SK-N-SH treated with all-trans-retinoic acid at 6 μM for 48 hours (cell line): ENCODE measurements around the gene KIF2C.

Experiments
- ATAC-seq: fragments of 200-7000 bp; cut with Tn5 transposase; 3 replicates; pipeline ENCODE4 v1.9.1; 2020; ENCODE audit warnings: mild to moderate bottlenecking, moderate library complexity
- ARNTL ChIP-seq: fragments of 450-650 bp; formaldehyde crosslinking; IDR thresholded peaks from 2 replicates; pipeline ENCODE4 v1.5.0; 2020; ENCODE audit warnings: low read depth, mild to moderate bottlenecking, moderate library complexity, borderline replicate concordance
- BACH2 ChIP-seq: fragments of 250-450 bp; sonication (Bioruptor Pico); IDR thresholded peaks from 2 replicates; pipeline ENCODE4 v1.9.0; 2021; ENCODE audit warnings: mild to moderate bottlenecking, borderline replicate concordance
- CREB5 ChIP-seq: fragments of 250-450 bp; sonication (Bioruptor Pico); IDR thresholded peaks from 2 replicates; pipeline ENCODE4 v1.5.1; 2020; ENCODE audit warnings: low read depth, mild to moderate bottlenecking, moderate library complexity
- CSDC2 ChIP-seq: fragments of 250-450 bp; sonication (Bioruptor Pico); IDR thresholded peaks from 2 replicates; pipeline ENCODE4 v1.5.0; 2020; ENCODE audit warnings: mild to moderate bottlenecking, moderate library complexity
- CSRNP3 ChIP-seq: fragments of 250-450 bp; sonication (Bioruptor Pico); IDR thresholded peaks from 2 replicates; pipeline ENCODE4 v1.5.1; 2021; ENCODE audit warnings: mild to moderate bottlenecking, moderate library complexity
- ESRRG ChIP-seq: fragments of 250-450 bp; sonication (Bioruptor Pico); IDR thresholded peaks from 2 replicates; pipeline ENCODE4 v1.6.1; 2021; ENCODE audit warnings: mild to moderate bottlenecking
- GLIS3 ChIP-seq: fragments of 250-450 bp; sonication (Bioruptor Pico); IDR thresholded peaks from 2 replicates; pipeline ENCODE4 v1.5.0; 2020; ENCODE audit warnings: mild to moderate bottlenecking, moderate library complexity
- ISL1 ChIP-seq: fragments of 250-450 bp; sonication (Bioruptor Pico); IDR thresholded peaks from 2 replicates; pipeline ENCODE4 v2.1.2; 2022; ENCODE audit warnings: mild to moderate bottlenecking, moderate library complexity
- OSR1 ChIP-seq: fragments of 250-450 bp; sonication (Bioruptor Pico); IDR thresholded peaks from 2 replicates; pipeline ENCODE4 v1.8.0; 2022; ENCODE audit warnings: moderate library complexity, mild to moderate bottlenecking, inconsistent platforms
- PATZ1 ChIP-seq: fragments of 250-450 bp; sonication (Bioruptor Pico); IDR thresholded peaks from 2 replicates; pipeline ENCODE4 v1.8.0; 2020; ENCODE audit warnings: mild to moderate bottlenecking, moderate library complexity, borderline replicate concordance
- POU6F1 ChIP-seq: fragments of 250-450 bp; sonication (Bioruptor Pico); IDR thresholded peaks from 2 replicates; pipeline ENCODE4 v1.8.0; 2021; ENCODE audit warnings: low read depth, mild to moderate bottlenecking, moderate library complexity, borderline replicate concordance
- PPARA ChIP-seq: fragments of 250-450 bp; sonication (Bioruptor Pico); IDR thresholded peaks from 2 replicates; pipeline ENCODE4 v1.5.0; 2020; ENCODE audit warnings: mild to moderate bottlenecking, borderline replicate concordance
- RARB ChIP-seq: fragments of 250-450 bp; sonication (Bioruptor Pico); IDR thresholded peaks from 2 replicates; pipeline ENCODE4 v1.8.0; 2021; ENCODE audit warnings: mild to moderate bottlenecking, moderate library complexity
- SNAI2 ChIP-seq: fragments of 250-450 bp; sonication (Bioruptor Pico); IDR thresholded peaks from 2 replicates; pipeline ENCODE4 v1.5.0; 2020; ENCODE audit warnings: mild to moderate bottlenecking, moderate library complexity
- TCF4 ChIP-seq: fragments of 250-450 bp; sonication (Bioruptor Pico); IDR thresholded peaks from 2 replicates; pipeline ENCODE4 v1.8.0; 2021; ENCODE audit warnings: mild to moderate bottlenecking, moderate library complexity, borderline replicate concordance
- TOX ChIP-seq: fragments of 250-450 bp; sonication (Bioruptor Pico); IDR thresholded peaks from 2 replicates; pipeline ENCODE4 v1.8.0; 2021; ENCODE audit warnings: mild to moderate bottlenecking, moderate library complexity, borderline replicate concordance
- TSHZ2 ChIP-seq: fragments of 250-450 bp; sonication (Bioruptor Pico); IDR thresholded peaks from 2 replicates; pipeline ENCODE4 v1.5.0; 2020; ENCODE audit warnings: mild to moderate bottlenecking, moderate library complexity
- ZC3H10 ChIP-seq: fragments of 250-450 bp; sonication (Bioruptor Pico); IDR thresholded peaks from 2 replicates; pipeline ENCODE4 v1.5.1; 2021; ENCODE audit warnings: mild to moderate bottlenecking, moderate library complexity
- ZFP3 ChIP-seq: fragments of 250-450 bp; sonication (Bioruptor Pico); IDR thresholded peaks from 2 replicates; pipeline ENCODE4 v1.5.0; 2020; ENCODE audit warnings: mild to moderate bottlenecking, moderate library complexity
- ZFP30 ChIP-seq: fragments of 450-650 bp; formaldehyde crosslinking; IDR thresholded peaks from 2 replicates; pipeline ENCODE4 v1.5.0; 2022; ENCODE audit warnings: mild to moderate bottlenecking, moderate library complexity
- ZNF565 ChIP-seq: fragments of 450-650 bp; formaldehyde crosslinking; conservative IDR thresholded peaks from 2 replicates; pipeline ENCODE4 v1.5.0; 2020; ENCODE audit warnings: low read depth, mild to moderate bottlenecking, moderate library complexity
- ZNF70 ChIP-seq: fragments of 450-650 bp; formaldehyde crosslinking; IDR thresholded peaks from 2 replicates; pipeline ENCODE4 v1.5.0; 2020; ENCODE audit warnings: mild to moderate bottlenecking, moderate library complexity
- ZNF8 ChIP-seq: fragments of 450-650 bp; formaldehyde crosslinking; IDR thresholded peaks from 2 replicates; pipeline ENCODE4 v1.5.0; 2020; ENCODE audit warnings: mild to moderate bottlenecking, moderate library complexity

Gene KIF2C

GRCh38 chr1:44786841-44787426 is 47.3 kb downstream of the KIF2C start:
- no peak for ATAC-seq
- TF ChIP-seq TOX (CRISPR knock-in tag): no peak
- no peak for TF ChIP-seq BACH2 (CRISPR knock-in tag)
- TF ChIP-seq SNAI2 (CRISPR knock-in tag): no peak
- TF ChIP-seq ISL1 (CRISPR knock-in tag): no peak
- TF ChIP-seq CREB5 (CRISPR knock-in tag): no peak
- TF ChIP-seq OSR1 (CRISPR knock-in tag): no peak
- no peak for TF ChIP-seq ZNF565 (CRISPR knock-in tag)

GRCh38 chr1:44787506-44787905 is 47.9 kb downstream of the KIF2C start:
- no peak for ATAC-seq
- no peak for TF ChIP-seq ZNF70 (CRISPR knock-in tag)
- no peak for TF ChIP-seq ZFP30 (CRISPR knock-in tag)
- no peak for TF ChIP-seq GLIS3
- no peak for TF ChIP-seq ISL1 (CRISPR knock-in tag)
- TF ChIP-seq TOX (CRISPR knock-in tag): no peak
- no peak for TF ChIP-seq ZFP3
- no peak for TF ChIP-seq CSRNP3 (CRISPR knock-in tag)
- no peak for TF ChIP-seq ZC3H10 (CRISPR knock-in tag)
- no peak for TF ChIP-seq ARNTL (CRISPR knock-in tag)
- TF ChIP-seq POU6F1 (CRISPR knock-in tag): no peak
- no peak for TF ChIP-seq PATZ1 (CRISPR knock-in tag)
- TF ChIP-seq ESRRG (CRISPR knock-in tag): no peak
- no peak for TF ChIP-seq ZNF565 (CRISPR knock-in tag)
- TF ChIP-seq CSDC2 (CRISPR knock-in tag): no peak
- TF ChIP-seq PPARA: no peak
- TF ChIP-seq ZNF8 (CRISPR knock-in tag): no peak
- no peak for TF ChIP-seq TCF4 (CRISPR knock-in tag)
- no peak for TF ChIP-seq RARB
- TF ChIP-seq CREB5 (CRISPR knock-in tag): no peak

- no peak for ATAC-seq
- TF ChIP-seq ZNF565 (CRISPR knock-in tag): no peak
- TF ChIP-seq TSHZ2: no peak
- no peak for TF ChIP-seq POU6F1 (CRISPR knock-in tag)
- TF ChIP-seq BACH2 (CRISPR knock-in tag): no peak
- no peak for TF ChIP-seq ZC3H10 (CRISPR knock-in tag)
- TF ChIP-seq CSRNP3 (CRISPR knock-in tag): no peak
- TF ChIP-seq ZNF8 (CRISPR knock-in tag): no peak
- no peak for TF ChIP-seq RARB
- TF ChIP-seq OSR1 (CRISPR knock-in tag): no peak
- TF ChIP-seq SNAI2 (CRISPR knock-in tag): no peak
These were observed 48.7 kb downstream of the KIF2C start, which contains the start of gene BEST4 for GRCh38 chr1:44788120-44788860. BEST4 (minus strand) TSS chr1:44788170; CDS start chr1:44787705, 465 bp downstream.
